ENCODE measurements around the gene FKBP11. TPM values are rescaled to one million over a fixed set of nuclear protein-coding genes. Genes with fewer than 3 reads are reported as not detected.

Gene FKBP11
- total and polyA plus RNA-seq, 5 donors from 2014 or later = 55.6 to 79.7 (median 74.3) TPM

DNA sequence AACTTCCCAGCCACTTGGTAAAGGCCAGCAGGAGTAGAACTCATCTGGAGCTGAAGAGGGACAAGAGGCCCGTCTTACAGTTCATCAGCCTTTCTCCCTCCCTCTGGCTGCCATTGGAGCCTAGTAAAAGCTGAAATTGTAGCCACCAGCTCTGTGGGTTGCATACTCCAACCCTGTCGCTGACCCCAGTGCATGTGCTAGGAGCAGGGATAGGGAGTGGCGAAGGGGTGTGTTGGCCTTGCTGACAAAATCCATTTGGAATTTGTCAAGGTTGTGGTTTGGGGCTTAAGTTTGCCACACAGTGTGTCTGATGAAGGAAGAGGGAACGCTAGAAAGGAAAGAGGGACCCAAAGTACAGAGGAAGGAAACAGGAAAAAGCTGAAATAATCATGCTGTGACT lies 36.0 kb upstream of the FKBP11 start:
- Mint-ChIP-seq H3K27ac (no peak overlapping the region), H3K27me3 (peaks cover 43% of the 10 kb centered on the region), H3K4me3 (no peak overlapping the region), H3K9me3 (peaks cover 0 to 3% (median 0%) of the 10 kb centered on the region in 7 donors), H3K4me1 (peaks cover 0 to 16% (median 9%) of the 10 kb centered on the region in 4 donors), H3K36me3 (no peaks in the 10 kb centered on the region)
- Histone ChIP-seq H3K9me3 (ENCODE audit: control insufficient read depth in 2 of 2, low read length in 2 of 2) (no peaks in the 10 kb centered on the region), H3K4me3 (ENCODE audit: low read depth, low read length) (no peak overlapping the region), H3K36me3 (ENCODE audit: control insufficient read depth, insufficient read depth, low read length) (no peaks in the 10 kb centered on the region), H3K27me3 (ENCODE audit: control insufficient read depth, insufficient read depth, low read length) (peaks cover 14% of the 10 kb centered on the region), H3K4me1 (ENCODE audit: control insufficient read depth, insufficient read depth, low read length, poor library complexity, severe bottlenecking) (peaks cover 16% of the 10 kb centered on the region), H3K27ac (ENCODE audit: insufficient read depth, low read length, poor library complexity, severe bottlenecking) (no peak overlapping the region)
- no peak for DNase-seq
- ATAC-seq (ENCODE audit: low read depth in 2 of 2) = no peak

DNA sequence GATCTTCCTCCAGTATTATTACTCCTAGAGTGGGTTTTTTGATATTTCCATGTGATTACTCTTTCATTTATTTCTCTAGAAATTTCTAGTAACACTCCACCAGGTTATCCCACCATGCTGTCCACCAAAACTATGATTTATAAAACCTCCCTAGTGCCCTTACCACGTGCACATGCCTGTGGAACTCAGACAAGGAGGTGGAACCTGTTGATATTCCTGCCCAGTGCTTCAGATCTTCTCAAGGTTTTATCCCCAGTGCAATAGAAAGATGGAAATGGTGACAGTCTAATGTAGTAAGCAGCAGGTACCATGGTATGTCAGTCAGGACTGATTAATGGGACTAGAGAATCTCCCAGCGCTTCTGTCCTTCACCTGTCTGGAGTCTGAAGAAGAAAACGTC lies 35.5 kb upstream of the FKBP11 start:
- H3K9me3 ChIP-seq (ENCODE audit: control insufficient read depth in 2 of 2, low read length in 2 of 2) = no peaks in the 10 kb centered on the region
- H3K27me3 ChIP-seq (ENCODE audit: control insufficient read depth, insufficient read depth, low read length) = peaks cover 14% of the 10 kb centered on the region
- DNase-seq = no peak
- H3K36me3 ChIP-seq (ENCODE audit: control insufficient read depth, insufficient read depth, low read length) = no peaks in the 10 kb centered on the region
- H3K27me3 Mint-ChIP-seq = peaks cover 42% of the 10 kb centered on the region
- no peaks in the 10 kb centered on the region for H3K36me3 Mint-ChIP-seq
- H3K27ac Mint-ChIP-seq = no peak overlapping the region
- H3K4me1 Mint-ChIP-seq = peaks cover 0 to 21% (median 13%) of the 10 kb centered on the region in 4 donors
- H3K4me3 ChIP-seq (ENCODE audit: low read depth, low read length) = no peak overlapping the region
- H3K4me1 ChIP-seq (ENCODE audit: control insufficient read depth, insufficient read depth, low read length, poor library complexity, severe bottlenecking) = peaks cover 21% of the 10 kb centered on the region
- peaks cover 0 to 3% (median 0%) of the 10 kb centered on the region in 7 donors for H3K9me3 Mint-ChIP-seq
- peak overlapping the region in 2 of 4 donors; percentile 8 to 76 for H3K4me3 Mint-ChIP-seq
- ATAC-seq (ENCODE audit: low read depth in 2 of 2) = no peak
- H3K27ac ChIP-seq (ENCODE audit: insufficient read depth, low read length, poor library complexity, severe bottlenecking) = no peak overlapping the region

DNA sequence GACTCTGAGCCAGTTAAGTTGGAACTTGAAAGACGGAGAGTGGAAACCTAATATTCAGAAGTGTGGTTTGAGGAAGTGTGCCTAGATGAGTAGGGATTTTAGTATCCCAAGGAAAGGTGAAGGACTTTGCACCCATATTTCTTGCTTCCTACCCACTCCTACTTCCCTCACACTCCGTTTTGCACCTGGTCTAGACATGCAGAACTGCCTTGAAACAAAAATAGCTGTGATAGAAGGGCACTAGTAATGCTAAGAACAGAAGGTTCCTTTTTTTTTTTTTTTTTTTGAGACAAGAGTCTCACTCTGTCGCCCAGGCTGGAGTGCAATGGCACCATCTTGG lies 32.7 kb upstream of the FKBP11 start:
- peaks cover 1% of the 10 kb centered on the region for H3K36me3 ChIP-seq (ENCODE audit: control insufficient read depth, insufficient read depth, low read length)
- peak overlapping the region; percentile 91 to 100 (median 96) for H3K4me3 Mint-ChIP-seq
- peak overlapping the region in 1 of 3 donors; percentile 90 for H3K27ac Mint-ChIP-seq

DNA sequence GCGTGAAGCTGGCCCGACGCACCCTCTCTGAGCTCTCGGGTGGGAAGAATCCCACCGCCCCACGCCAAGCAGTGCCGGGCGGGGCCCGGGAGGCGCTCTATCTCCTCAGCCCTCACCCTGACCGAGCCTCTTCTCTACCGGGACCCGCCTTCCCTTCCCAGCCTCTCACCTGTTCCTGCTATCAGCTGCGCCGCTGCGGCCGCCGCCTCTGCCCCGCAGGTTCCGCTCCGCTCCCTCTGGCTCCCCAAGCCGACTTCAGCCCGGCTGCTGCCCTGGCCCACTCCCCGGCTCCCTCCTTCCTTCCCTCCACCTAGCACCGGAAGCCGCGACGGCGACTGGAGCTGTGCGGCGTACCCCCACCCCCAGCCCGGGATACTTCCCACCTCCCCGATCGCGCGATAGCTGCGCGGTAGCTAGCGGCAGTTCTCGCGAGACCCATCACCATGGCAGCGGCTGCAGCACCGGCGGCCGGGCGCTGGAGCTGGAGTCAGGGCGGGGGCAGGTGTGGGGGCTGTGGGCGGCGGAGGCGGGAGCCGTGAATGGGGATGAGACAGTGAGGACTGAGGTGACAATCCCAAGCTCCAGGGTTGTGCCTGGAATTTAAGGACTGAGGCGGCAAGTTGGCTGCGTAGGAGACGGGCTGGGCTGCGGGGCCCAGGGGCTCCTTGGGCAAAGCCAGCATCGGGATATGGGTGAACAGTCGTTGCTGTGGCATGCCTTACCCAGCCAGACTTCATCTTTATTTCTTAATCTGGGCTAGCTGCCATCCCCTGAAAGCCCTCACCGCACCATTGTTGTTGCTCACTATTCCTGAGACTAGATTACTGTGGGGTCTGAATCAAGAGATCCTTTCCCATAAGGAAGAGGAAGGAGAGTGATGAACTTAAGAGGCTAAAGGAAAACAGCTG lies 32.1 kb upstream of the FKBP11 start, which contains the start of gene ARF3:
Gene ARF3 (minus strand): TSS at position 347 of the 908 bp plus-strand sequence. CDS start 16,392 bp downstream, outside the sequence.
- peaks cover 25% of the 10 kb centered on the region for H3K27me3 Mint-ChIP-seq
- peak within 1 kb of the TSS; percentile 91 to 100 (median 96) for H3K4me3 Mint-ChIP-seq
- H3K27ac Mint-ChIP-seq = peak within 1 kb of the TSS; percentile 82 to 97 (median 90)
- Histone ChIP-seq H3K36me3 (ENCODE audit: control insufficient read depth, insufficient read depth, low read length) (peaks cover 2% of the 10 kb centered on the region), H3K4me3 (ENCODE audit: low read depth, low read length) (peak within 1 kb of the TSS; percentile 76), H3K4me1 (ENCODE audit: control insufficient read depth, insufficient read depth, low read length, poor library complexity, severe bottlenecking) (peaks cover 26% of the 10 kb centered on the region), H3K9me3 (ENCODE audit: control insufficient read depth in 2 of 2, low read length in 2 of 2) (no peaks in the 10 kb centered on the region), H3K27ac (ENCODE audit: insufficient read depth, low read length, poor library complexity, severe bottlenecking) (peak within 1 kb of the TSS; percentile 62), H3K27me3 (ENCODE audit: control insufficient read depth, insufficient read depth, low read length) (peaks cover 11% of the 10 kb centered on the region)
- H3K36me3 Mint-ChIP-seq = peaks cover 3% of the 10 kb centered on the region
- no peaks in the 10 kb centered on the region for H3K9me3 Mint-ChIP-seq
- ATAC-seq (ENCODE audit: low read depth in 2 of 2) (peak; percentile 93 to 95), DNase-seq (peak; percentile 91 to 94 (median 92))
- peaks cover 13 to 51% (median 35%) of the 10 kb centered on the region in 4 donors for H3K4me1 Mint-ChIP-seq

More for the DNA sequence above, 32.7 kb upstream of the FKBP11 start:
- Histone ChIP-seq H3K9me3 (ENCODE audit: control insufficient read depth in 2 of 2, low read length in 2 of 2) (no peaks in the 10 kb centered on the region), H3K27ac (ENCODE audit: insufficient read depth, low read length, poor library complexity, severe bottlenecking) (no peak overlapping the region), H3K4me1 (ENCODE audit: control insufficient read depth, insufficient read depth, low read length, poor library complexity, severe bottlenecking) (peaks cover 26% of the 10 kb centered on the region), H3K4me3 (ENCODE audit: low read depth, low read length) (peak overlapping the region; percentile 73), H3K27me3 (ENCODE audit: control insufficient read depth, insufficient read depth, low read length) (peaks cover 14% of the 10 kb centered on the region)
- DNase-seq = no peak
- peaks cover 30% of the 10 kb centered on the region for H3K27me3 Mint-ChIP-seq
- no peak for ATAC-seq (ENCODE audit: low read depth in 2 of 2)
- H3K9me3 Mint-ChIP-seq = peaks cover 0 to 1% (median 0%) of the 10 kb centered on the region in 7 donors
- H3K36me3 Mint-ChIP-seq = peaks cover 3% of the 10 kb centered on the region
- peaks cover 13 to 45% (median 32%) of the 10 kb centered on the region in 4 donors for H3K4me1 Mint-ChIP-seq

DNA sequence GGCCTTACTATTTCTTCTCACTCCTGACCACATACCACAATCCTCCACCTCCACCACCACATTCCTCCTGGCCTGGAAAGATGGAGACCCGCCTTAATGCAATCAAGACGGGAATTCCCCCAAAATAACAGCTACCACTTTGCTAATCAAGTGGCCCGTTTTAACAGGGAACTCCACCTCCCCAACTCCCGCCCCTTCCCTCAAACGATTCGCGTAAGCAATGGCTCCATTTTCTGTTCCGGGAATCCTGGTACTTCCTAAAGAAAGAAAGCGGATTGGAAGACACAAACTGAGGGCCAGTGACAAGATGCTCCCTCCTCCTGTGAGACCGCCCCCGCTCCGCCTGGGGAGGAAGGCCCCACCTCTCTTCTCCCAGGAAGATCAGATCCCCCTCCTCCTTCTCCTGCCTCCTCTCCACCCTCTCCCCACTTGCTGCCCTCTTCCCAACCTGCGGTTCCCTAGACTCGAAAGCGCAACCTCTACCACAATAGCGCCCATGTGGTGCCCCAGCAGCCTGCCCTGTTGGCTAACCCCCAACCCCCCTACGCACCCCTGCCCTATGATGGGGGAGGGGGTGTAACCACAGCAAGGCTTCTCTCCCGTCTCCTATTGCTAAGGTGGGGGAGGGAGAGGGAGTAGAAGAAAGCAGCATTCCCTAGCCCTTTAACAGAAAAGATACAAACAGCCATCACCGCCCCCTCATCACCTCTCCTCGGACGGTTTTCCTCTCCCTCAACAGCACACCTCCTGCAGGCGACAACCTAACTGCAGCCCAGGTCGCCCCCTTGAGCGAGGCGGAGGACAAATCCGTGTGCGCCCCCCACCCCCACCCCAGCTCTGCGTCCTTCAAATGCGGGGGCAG lies 31.2 kb upstream of the FKBP11 start:
- no peak for ATAC-seq (ENCODE audit: low read depth in 2 of 2)
- H3K9me3 Mint-ChIP-seq = no peaks in the 10 kb centered on the region
- peak overlapping the region; percentile 82 to 97 (median 90) for H3K27ac Mint-ChIP-seq
- Histone ChIP-seq H3K36me3 (ENCODE audit: control insufficient read depth, insufficient read depth, low read length) (peaks cover 2% of the 10 kb centered on the region), H3K27ac (ENCODE audit: insufficient read depth, low read length, poor library complexity, severe bottlenecking) (peak overlapping the region; percentile 62), H3K4me1 (ENCODE audit: control insufficient read depth, insufficient read depth, low read length, poor library complexity, severe bottlenecking) (peaks cover 26% of the 10 kb centered on the region), H3K9me3 (ENCODE audit: control insufficient read depth in 2 of 2, low read length in 2 of 2) (no peaks in the 10 kb centered on the region), H3K4me3 (ENCODE audit: low read depth, low read length) (peak overlapping the region; percentile 76), H3K27me3 (ENCODE audit: control insufficient read depth, insufficient read depth, low read length) (peaks cover 7% of the 10 kb centered on the region)
- peaks cover 13 to 56% (median 36%) of the 10 kb centered on the region in 4 donors for H3K4me1 Mint-ChIP-seq
- H3K27me3 Mint-ChIP-seq = peaks cover 19% of the 10 kb centered on the region
- peak in 2 of 3 donors; percentile 19 to 28 for DNase-seq
- H3K4me3 Mint-ChIP-seq = peak overlapping the region; percentile 91 to 100 (median 96)
- peaks cover 3% of the 10 kb centered on the region for H3K36me3 Mint-ChIP-seq

DNA sequence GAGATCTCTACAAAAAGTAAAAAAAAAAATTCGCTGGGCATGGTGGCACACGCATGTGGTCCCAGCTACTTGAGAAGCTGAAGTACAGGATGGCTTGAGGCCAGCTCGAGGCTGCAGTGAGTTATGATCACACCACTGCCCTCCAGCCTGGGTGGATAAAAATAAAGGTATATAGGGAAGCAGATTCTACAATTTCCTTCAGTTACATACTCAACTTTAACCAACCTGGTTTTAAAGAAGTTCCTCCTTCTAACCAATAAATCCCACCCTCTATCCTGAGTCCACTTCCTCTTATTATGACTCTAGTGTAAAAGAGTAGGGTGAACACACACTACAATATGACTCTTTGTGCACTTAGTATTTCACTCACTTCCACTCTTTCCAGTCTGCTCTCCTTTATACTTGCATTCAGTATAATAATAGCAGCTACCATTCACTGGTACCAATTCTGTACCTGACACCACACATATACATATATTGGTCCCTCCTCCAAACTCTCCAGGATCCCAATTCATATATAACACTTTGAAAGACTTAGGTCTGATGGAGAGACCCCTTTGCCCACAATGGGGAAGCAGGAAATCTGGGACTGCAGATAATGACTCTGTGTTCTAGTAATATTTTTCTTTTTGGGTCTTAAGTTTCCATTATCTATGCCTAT lies 29.7 kb upstream of the FKBP11 start:
- H3K27me3 ChIP-seq (ENCODE audit: control insufficient read depth, insufficient read depth, low read length) = no peaks in the 10 kb centered on the region
- peak overlapping the region in 2 of 3 donors; percentile 67 to 68 for H3K27ac Mint-ChIP-seq
- H3K27me3 Mint-ChIP-seq = peaks cover 9% of the 10 kb centered on the region
- peaks cover 13 to 59% (median 36%) of the 10 kb centered on the region in 4 donors for H3K4me1 Mint-ChIP-seq
- H3K4me1 ChIP-seq (ENCODE audit: control insufficient read depth, insufficient read depth, low read length, poor library complexity, severe bottlenecking) = peaks cover 26% of the 10 kb centered on the region
- DNase-seq (no peak), ATAC-seq (ENCODE audit: low read depth in 2 of 2) (no peak)
- no peaks in the 10 kb centered on the region for H3K9me3 Mint-ChIP-seq
- no peak overlapping the region for H3K27ac ChIP-seq (ENCODE audit: insufficient read depth, low read length, poor library complexity, severe bottlenecking)
- peaks cover 3% of the 10 kb centered on the region for H3K36me3 Mint-ChIP-seq
- peaks cover 2% of the 10 kb centered on the region for H3K36me3 ChIP-seq (ENCODE audit: control insufficient read depth, insufficient read depth, low read length)
- H3K4me3 ChIP-seq (ENCODE audit: low read depth, low read length) = peak overlapping the region; percentile 76
- no peaks in the 10 kb centered on the region for H3K9me3 ChIP-seq (ENCODE audit: control insufficient read depth in 2 of 2, low read length in 2 of 2)
- peak overlapping the region; percentile 65 to 100 (median 92) for H3K4me3 Mint-ChIP-seq

DNA sequence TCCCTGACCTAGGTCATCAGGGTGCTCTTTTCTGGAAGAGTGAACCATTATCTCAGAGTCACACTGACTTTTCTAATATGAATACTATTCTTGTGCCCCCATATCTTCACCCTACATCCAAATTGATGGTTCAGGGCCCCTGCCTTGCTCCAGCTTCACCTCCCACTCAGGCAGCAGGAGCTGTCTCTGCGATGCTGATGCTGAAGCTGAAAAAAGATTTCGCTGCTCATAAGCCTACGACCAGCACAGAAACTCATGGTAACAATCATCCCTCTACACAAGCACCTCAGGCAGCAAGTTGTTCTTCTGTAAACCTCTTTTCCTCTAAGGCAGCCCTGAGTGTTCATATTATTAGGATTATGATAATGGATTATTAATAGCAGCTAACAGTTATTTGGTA lies 28.8 kb upstream of the FKBP11 start:
- Mint-ChIP-seq H3K4me1 (peaks cover 14 to 62% (median 37%) of the 10 kb centered on the region in 4 donors), H3K9me3 (no peaks in the 10 kb centered on the region), H3K27me3 (peaks cover 6% of the 10 kb centered on the region), H3K36me3 (peaks cover 3% of the 10 kb centered on the region), H3K4me3 (peak overlapping the region in 1 of 4 donors; percentile 91), H3K27ac (peak overlapping the region in 1 of 3 donors; percentile 68)
- no peak for ATAC-seq (ENCODE audit: low read depth in 2 of 2)
- Histone ChIP-seq H3K9me3 (ENCODE audit: control insufficient read depth in 2 of 2, low read length in 2 of 2) (no peaks in the 10 kb centered on the region), H3K4me3 (ENCODE audit: low read depth, low read length) (no peak overlapping the region), H3K27ac (ENCODE audit: insufficient read depth, low read length, poor library complexity, severe bottlenecking) (no peak overlapping the region), H3K27me3 (ENCODE audit: control insufficient read depth, insufficient read depth, low read length) (no peaks in the 10 kb centered on the region), H3K36me3 (ENCODE audit: control insufficient read depth, insufficient read depth, low read length) (peaks cover 2% of the 10 kb centered on the region), H3K4me1 (ENCODE audit: control insufficient read depth, insufficient read depth, low read length, poor library complexity, severe bottlenecking) (peaks cover 26% of the 10 kb centered on the region)
- no peak for DNase-seq
